ENCODE measurements around the gene TUBGCP3. TPM values are rescaled to one million over a fixed set of nuclear protein-coding genes. Genes with fewer than 3 reads are reported as not detected.

The TUBGCP3 gene
- total RNA-seq, 2 donors from 2014 or later: 26.7 to 30.0 TPM

DNA sequence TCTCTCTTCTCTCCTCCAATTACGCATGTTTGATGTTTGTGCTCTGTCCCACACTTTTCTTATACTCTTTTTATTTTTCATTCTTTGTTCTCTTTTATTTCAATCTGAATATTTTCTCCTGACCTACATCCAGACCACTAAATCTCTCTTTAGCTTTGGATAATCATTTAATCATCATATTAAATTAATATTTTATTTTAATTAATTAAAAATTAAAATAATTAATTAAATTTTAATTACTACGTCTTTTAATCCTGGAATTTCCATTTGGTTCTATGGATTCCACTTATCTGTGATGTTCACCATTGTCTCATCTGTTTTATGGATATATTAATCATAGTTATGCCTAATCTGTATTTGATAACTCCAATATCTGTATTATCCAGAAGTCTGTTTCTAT is 149.4 kb downstream of the TUBGCP3 start:
- H3K4me1 ChIP-seq: no peaks in the 10 kb centered on the region
- H3K36me3 ChIP-seq (replicated peaks in 1 of 2; ENCODE audit: insufficient read depth in 1 of 2, low read depth in 2 of 2): no peaks in the 10 kb centered on the region
- TF ChIP-seq POLR2A (IDR thresholded peaks at IDR 0.05): no peak
- TF ChIP-seq, protein P1, sequence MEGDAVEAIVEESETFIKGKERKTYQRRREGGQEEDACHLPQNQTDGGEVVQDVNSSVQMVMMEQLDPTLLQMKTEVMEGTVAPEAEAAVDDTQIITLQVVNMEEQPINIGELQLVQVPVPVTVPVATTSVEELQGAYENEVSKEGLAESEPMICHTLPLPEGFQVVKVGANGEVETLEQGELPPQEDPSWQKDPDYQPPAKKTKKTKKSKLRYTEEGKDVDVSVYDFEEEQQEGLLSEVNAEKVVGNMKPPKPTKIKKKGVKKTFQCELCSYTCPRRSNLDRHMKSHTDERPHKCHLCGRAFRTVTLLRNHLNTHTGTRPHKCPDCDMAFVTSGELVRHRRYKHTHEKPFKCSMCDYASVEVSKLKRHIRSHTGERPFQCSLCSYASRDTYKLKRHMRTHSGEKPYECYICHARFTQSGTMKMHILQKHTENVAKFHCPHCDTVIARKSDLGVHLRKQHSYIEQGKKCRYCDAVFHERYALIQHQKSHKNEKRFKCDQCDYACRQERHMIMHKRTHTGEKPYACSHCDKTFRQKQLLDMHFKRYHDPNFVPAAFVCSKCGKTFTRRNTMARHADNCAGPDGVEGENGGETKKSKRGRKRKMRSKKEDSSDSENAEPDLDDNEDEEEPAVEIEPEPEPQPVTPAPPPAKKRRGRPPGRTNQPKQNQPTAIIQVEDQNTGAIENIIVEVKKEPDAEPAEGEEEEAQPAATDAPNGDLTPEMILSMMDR (IDR thresholded peaks at IDR 0.05): no peak
- H3K9me3 ChIP-seq: no peaks in the 10 kb centered on the region
- DNase-seq (no peak), ATAC-seq (no peak)
- no peak overlapping the region for H3K27ac ChIP-seq
- intact Hi-C loops (cut with DNase I): no loop called here
- peaks cover 0 to 12% of the 10 kb centered on the region in 2 donors for H3K27me3 ChIP-seq
- H3K4me3 ChIP-seq: no peak overlapping the region
- 62 to 70% methylated on average over 2 of the region's 2 CpGs for WGBS, 2 donors

DNA sequence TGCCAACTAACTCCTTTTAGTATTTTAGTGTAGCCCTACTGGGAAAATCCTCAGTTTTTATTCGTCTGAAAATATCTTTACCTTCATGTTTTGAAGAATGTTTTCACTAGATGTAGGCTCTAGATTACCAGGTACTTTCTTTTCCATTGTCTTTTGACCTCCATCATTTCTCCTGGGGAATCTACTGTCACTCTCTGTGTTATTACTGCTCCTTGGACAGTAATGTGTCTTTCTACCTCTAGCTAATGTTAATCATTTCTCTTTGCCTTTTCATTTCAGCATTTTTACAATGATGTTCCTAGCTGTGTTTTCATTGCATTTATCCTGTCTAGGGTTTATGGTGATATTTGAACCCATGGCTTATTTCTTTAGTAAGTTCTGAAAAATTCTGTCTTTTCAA is 149.9 kb downstream of the TUBGCP3 start:
- no peak for TF ChIP-seq POLR2A (IDR thresholded peaks at IDR 0.05)
- TF ChIP-seq, protein P1 (IDR thresholded peaks at IDR 0.05): no peak
- WGBS, 2 donors: 32 to 37% methylated on average over 1 of the region's 1 CpG
- Histone ChIP-seq H3K27ac (no peak overlapping the region), H3K4me3 (no peak overlapping the region), H3K27me3 (peaks cover 0 to 7% of the 10 kb centered on the region in 2 donors), H3K4me1 (no peaks in the 10 kb centered on the region), H3K36me3 (replicated peaks in 1 of 2; ENCODE audit: insufficient read depth in 1 of 2, low read depth in 2 of 2) (no peaks in the 10 kb centered on the region), H3K9me3 (no peaks in the 10 kb centered on the region)
- intact Hi-C loops (cut with DNase I): no loop called here
- no peak for ATAC-seq
- no peak for DNase-seq

DNA sequence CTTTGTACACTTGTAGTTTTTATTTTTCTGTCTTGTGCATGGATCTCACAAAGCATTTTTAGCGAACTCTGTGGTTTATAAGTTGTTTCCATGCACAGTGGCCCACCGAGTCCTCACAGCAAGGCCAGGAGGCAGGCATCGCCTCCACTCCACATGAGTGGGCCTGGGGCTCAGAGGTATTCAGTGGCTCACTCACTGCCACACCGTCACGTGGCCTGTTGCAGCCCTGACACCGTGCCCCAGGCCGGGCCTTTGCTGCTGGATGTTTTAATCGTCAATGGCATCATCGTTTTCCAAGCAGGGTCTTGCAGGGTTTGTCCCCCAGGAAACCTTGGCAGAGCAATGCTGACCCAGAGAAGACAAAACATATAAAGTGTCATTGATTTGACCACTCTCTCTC is 152.0 kb downstream of the TUBGCP3 start:
- WGBS, 2 donors: 65 to 69% methylated on average over 7 to 9 of the region's 9 CpGs
- ATAC-seq: no peak
- no peaks in the 10 kb centered on the region for H3K9me3 ChIP-seq
- H3K4me3 ChIP-seq: no peak overlapping the region
- H3K27ac ChIP-seq: no peak overlapping the region
- TF ChIP-seq, protein P1 (IDR thresholded peaks at IDR 0.05): no peak
- TF ChIP-seq POLR2A (IDR thresholded peaks at IDR 0.05): no peak
- H3K36me3 ChIP-seq (replicated peaks in 1 of 2; ENCODE audit: insufficient read depth in 1 of 2, low read depth in 2 of 2): no peaks in the 10 kb centered on the region
- intact Hi-C loops (cut with DNase I): no loop called here
- no peak for DNase-seq
- no peaks in the 10 kb centered on the region for H3K4me1 ChIP-seq
- H3K27me3 ChIP-seq: no peaks in the 10 kb centered on the region

Other genes with a start within 250 kb of the TUBGCP3 start
- gene SPACA7, start 211.8 kb downstream of the TUBGCP3 start, total RNA-seq: not detected
- gene ATP11A, start 101.9 kb upstream of the TUBGCP3 start, total RNA-seq: 10 to 100 TPM; 24.1 to 33.9 TPM